PC-9 (cell line): ENCODE results near the gene KEL.

Source experiments
- CTCF ChIP-seq: fragments of 200-600 bp; sonication (generic); conservative IDR thresholded peaks from 2 replicates; pipeline ENCODE4 v1.6.1; 2017; ENCODE audit warnings: mixed run types, antibody characterized with exemption, mild to moderate bottlenecking, moderate library complexity
- EZH2 ChIP-seq: fragments of 200-600 bp; sonication (generic); IDR thresholded peaks from 2 replicates; pipeline ENCODE4 v1.8.0; 2017; ENCODE audit warnings: antibody characterized with exemption, low read depth

- TF ChIP-seq CTCF (no peak), EZH2 (no peak)
These were observed 65.3 kb downstream of the KEL start for GRCh38 chr7:142896741-142897379.
